Hypothalamus (tissue), 51 donors: ENCODE measurements around the gene PDE10A.

Source experiments
- DNase-seq, 51 donors: peaks; one replicate each; lab custom pipeline; 2025; lab: John Stamatoyannopoulos, UW

PDE10A gene

GRCh38 chr6:165657325-165657680 is 5.7 kb downstream of the PDE10A start:
- no peak for DNase-seq

- DNase-seq = no peak
These were observed 6.3 kb downstream of the PDE10A start for GRCh38 chr6:165656581-165657324.

- DNase-seq = no peak
These were observed 7.8 kb downstream of the PDE10A start for GRCh38 chr6:165655191-165655590.

GRCh38 chr6:165654144-165654543 is 8.9 kb downstream of the PDE10A start:
- DNase-seq = no peak

GRCh38 chr6:165653607-165654006 is 9.4 kb downstream of the PDE10A start:
- DNase-seq = no peak

- DNase-seq = no peak
These were observed 9.8 kb downstream of the PDE10A start for GRCh38 chr6:165653196-165653595.

GRCh38 chr6:165652766-165653165 is 10.3 kb downstream of the PDE10A start:
- DNase-seq = no peak

GRCh38 chr6:165649166-165650137 is 13.6 kb downstream of the PDE10A start:
- no peak for DNase-seq

GRCh38 chr6:165647041-165647440 is 16.0 kb downstream of the PDE10A start:
- no peak for DNase-seq

GRCh38 chr6:165645919-165646318 is 17.1 kb downstream of the PDE10A start:
- DNase-seq = no peak

- no peak for DNase-seq
These were observed 18.3 kb downstream of the PDE10A start for GRCh38 chr6:165644586-165645266.

- no peak for DNase-seq
These were observed 20.0 kb downstream of the PDE10A start for GRCh38 chr6:165643015-165643414.

GRCh38 chr6:165641672-165642156 is 21.3 kb downstream of the PDE10A start:
- no peak for DNase-seq

GRCh38 chr6:165640806-165641205 is 22.2 kb downstream of the PDE10A start:
- no peak for DNase-seq

- DNase-seq = no peak
These were observed 24.5 kb downstream of the PDE10A start for GRCh38 chr6:165638530-165638929.

- DNase-seq = no peak
These were observed 25.5 kb downstream of the PDE10A start for GRCh38 chr6:165637586-165637985.

- no peak for DNase-seq
These were observed 26.5 kb downstream of the PDE10A start for GRCh38 chr6:165636402-165637048.

GRCh38 chr6:165635965-165636364 is 27.1 kb downstream of the PDE10A start:
- no peak for DNase-seq

GRCh38 chr6:165634101-165634880 is 28.8 kb downstream of the PDE10A start:
- no peak for DNase-seq

- no peak for DNase-seq
These were observed 30.8 kb downstream of the PDE10A start for GRCh38 chr6:165632194-165632593.
